Coronary artery (tissue), 2 donors: ENCODE data around the gene BACE2.

ENCODE experiments used
- DNase-seq: peaks from one replicate; pipeline ENCODE4 v3.0.0-alpha.2; 2017; ENCODE audit warnings: low spot score
- H3K27ac ChIP-seq, 2 donors: fragments of 200-600 bp; sonication (generic); one replicate each; pipeline ENCODE4 v1.5.1; 2016 to 2019
- H3K4me3 ChIP-seq: fragments of 200-600 bp; sonication (generic); 2 replicates; pipeline ENCODE4 v1.5.1; 2016; ENCODE audit warnings: mild to moderate bottlenecking, moderate library complexity
- CTCF ChIP-seq: fragments of 200-600 bp; sonication (generic); IDR thresholded peaks from one replicate; pipeline ENCODE4 v1.5.1; 2019; ENCODE audit warnings: antibody characterized with exemption

The BACE2 gene

DNA sequence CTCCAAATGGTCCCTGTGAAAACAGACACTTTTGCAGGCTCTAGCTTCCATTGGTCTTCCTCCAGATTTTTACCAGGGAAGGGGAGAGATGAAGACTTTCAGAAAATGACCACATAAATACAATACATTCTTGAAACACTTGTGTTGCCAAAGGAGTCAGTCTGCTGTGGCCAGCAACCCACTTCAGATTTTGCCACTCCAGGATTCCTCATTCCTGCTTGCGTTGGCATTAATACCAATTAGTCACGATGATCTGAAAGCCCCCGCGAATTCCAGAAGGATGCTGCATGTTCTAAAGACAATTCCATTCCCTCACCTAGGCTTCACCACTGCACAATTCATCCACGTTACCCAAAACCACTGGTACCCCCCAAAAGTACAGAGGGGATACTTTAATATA lies 7.9 kb upstream of the BACE2 start:
- no peak for TF ChIP-seq CTCF
- H3K4me3 ChIP-seq: no peak overlapping the region
- H3K27ac ChIP-seq: no peak overlapping the region
- DNase-seq: no peak

DNA sequence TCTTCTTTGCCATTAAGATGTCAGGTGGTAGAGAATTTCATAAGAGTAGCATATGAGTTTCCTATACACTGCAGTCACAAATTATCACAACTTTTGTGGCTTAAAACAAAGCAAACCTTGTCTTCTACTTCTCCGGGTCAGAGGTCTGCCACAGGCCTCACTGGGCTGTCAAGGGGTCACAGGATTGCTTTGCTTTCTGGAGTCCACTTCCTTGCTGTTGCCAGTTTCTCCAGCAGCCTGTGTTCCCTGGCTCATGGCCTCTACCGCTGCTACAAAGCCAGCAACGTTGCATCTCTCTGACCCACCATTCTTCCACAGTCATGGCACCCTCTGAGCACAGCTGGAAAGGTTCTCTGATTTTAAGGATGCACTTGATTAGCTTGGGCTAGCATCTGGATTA lies 6.5 kb upstream of the BACE2 start:
- DNase-seq: no peak
- Histone ChIP-seq H3K4me3 (no peak overlapping the region), H3K27ac (no peak overlapping the region)
- TF ChIP-seq CTCF: no peak

GRCh38 chr21:41162096-41162495 lies 5.9 kb upstream of the BACE2 start:
- no peak for DNase-seq
- Histone ChIP-seq H3K27ac (no peak overlapping the region), H3K4me3 (no peak overlapping the region)
- no peak for TF ChIP-seq CTCF

- Histone ChIP-seq H3K4me3 (no peak overlapping the region), H3K27ac (no peak overlapping the region)
- no peak for DNase-seq
- no peak for TF ChIP-seq CTCF
Measured at GRCh38 chr21:41163091-41163490, 4.9 kb upstream of the BACE2 start.

DNA sequence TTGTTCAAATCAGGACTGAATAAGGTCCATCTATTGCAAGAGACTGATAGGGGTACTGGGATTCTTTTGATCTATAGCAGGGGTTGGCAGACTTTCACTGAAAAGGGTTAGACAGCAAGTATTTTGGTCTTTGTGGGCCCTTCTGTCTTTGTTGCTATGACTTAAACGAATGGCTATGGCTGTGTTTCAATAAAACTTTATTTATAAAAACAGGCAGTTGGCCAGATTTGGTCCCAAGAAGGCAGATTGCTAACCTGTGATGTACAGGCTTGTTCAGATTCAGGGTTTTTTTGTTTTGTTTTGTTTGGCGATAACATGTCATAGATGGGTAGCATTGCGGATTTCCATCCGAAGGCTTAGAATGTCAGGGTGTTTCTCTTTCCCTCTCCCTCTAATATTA lies 3.9 kb upstream of the BACE2 start:
- no peak for TF ChIP-seq CTCF
- Histone ChIP-seq H3K27ac (no peak overlapping the region), H3K4me3 (no peak overlapping the region)
- DNase-seq: no peak

GRCh38 chr21:41164981-41165655 lies 2.8 kb upstream of the BACE2 start:
- peak overlapping the region in 1 of 2 donors; percentile 41 for H3K27ac ChIP-seq
- DNase-seq: no peak

More at GRCh38 chr21:41164981-41165655, 2.8 kb upstream of the BACE2 start:
- no peak for TF ChIP-seq CTCF
- H3K4me3 ChIP-seq: no peak overlapping the region
